Measurements from ENCODE around the gene RBM17.
A peak's percentile ranks its signal among the peaks of the same experiment; 100 is the strongest.
"Not testable (repeated sequence)": the region's sequence is repeated elsewhere in the genome, so short reads cannot be mapped to it uniquely, and the experiment has no call there.

Gene RBM17

GRCh38 chr10:6119962-6120361, 31.1 kb downstream of the RBM17 start:
- Mint-ChIP-seq H3K27me3 (ENCODE audit: low read depth) (no peaks in the 10 kb centered on the region), H3K4me1 (ENCODE audit: low read depth) (peaks cover 6% of the 10 kb centered on the region), H3K27ac (no peak overlapping the region), H3K36me3 (ENCODE audit: low read depth) (peaks cover 14% of the 10 kb centered on the region), H3K9me3 (no peaks in the 10 kb centered on the region), H3K4me3 (no peak overlapping the region)

DNA sequence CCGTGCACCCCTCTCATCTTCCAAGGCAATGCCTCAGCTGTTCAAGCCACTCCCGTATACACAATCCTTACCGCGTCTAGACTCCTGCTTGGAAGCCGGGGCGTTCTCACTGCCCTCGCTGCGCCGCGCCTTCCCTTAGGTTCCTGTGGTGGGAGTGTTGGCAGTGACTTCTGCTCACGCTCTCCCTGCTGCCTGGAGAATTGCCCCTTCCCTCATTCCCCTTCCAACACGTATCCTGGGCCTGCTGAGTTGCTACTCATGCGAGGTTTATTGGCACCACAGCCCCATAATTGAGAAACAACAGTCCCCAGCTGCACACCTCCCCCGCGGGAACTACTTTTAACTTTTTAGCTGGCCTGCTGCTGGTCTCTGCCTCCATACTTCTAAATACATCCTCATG, 31.9 kb downstream of the RBM17 start:
- Mint-ChIP-seq H3K27me3 (ENCODE audit: low read depth) (no peaks in the 10 kb centered on the region), H3K4me1 (ENCODE audit: low read depth) (peaks cover 6% of the 10 kb centered on the region), H3K9me3 (no peaks in the 10 kb centered on the region), H3K4me3 (no peak overlapping the region), H3K36me3 (ENCODE audit: low read depth) (peaks cover 8% of the 10 kb centered on the region), H3K27ac (no peak overlapping the region)

- Mint-ChIP-seq H3K9me3 (no peaks in the 10 kb centered on the region), H3K4me3 (no peak overlapping the region), H3K27ac (no peak overlapping the region), H3K4me1 (ENCODE audit: low read depth) (peaks cover 6% of the 10 kb centered on the region), H3K36me3 (ENCODE audit: low read depth) (peaks cover 5% of the 10 kb centered on the region), H3K27me3 (ENCODE audit: low read depth) (no peaks in the 10 kb centered on the region)
Measured at GRCh38 chr10:6121146-6121545, 32.3 kb downstream of the RBM17 start.

- Mint-ChIP-seq H3K9me3 (no peaks in the 10 kb centered on the region), H3K36me3 (ENCODE audit: low read depth) (peaks cover 2% of the 10 kb centered on the region), H3K27ac (peak overlapping the region; percentile 62), H3K4me1 (ENCODE audit: low read depth) (peaks cover 14% of the 10 kb centered on the region), H3K27me3 (ENCODE audit: low read depth) (no peaks in the 10 kb centered on the region), H3K4me3 (no peak overlapping the region)
Measured at GRCh38 chr10:6123532-6123931, 34.7 kb downstream of the RBM17 start.

- Mint-ChIP-seq H3K4me3 (no peak overlapping the region), H3K9me3 (no peaks in the 10 kb centered on the region), H3K36me3 (ENCODE audit: low read depth) (no peaks in the 10 kb centered on the region), H3K27ac (peak overlapping the region; percentile 22), H3K27me3 (ENCODE audit: low read depth) (no peaks in the 10 kb centered on the region), H3K4me1 (ENCODE audit: low read depth) (peaks cover 25% of the 10 kb centered on the region)
Measured at GRCh38 chr10:6124666-6125065, 35.8 kb downstream of the RBM17 start.

- not testable (repeated sequence) for H3K4me3 Mint-ChIP-seq; H3K9me3 Mint-ChIP-seq; H3K27me3 Mint-ChIP-seq (ENCODE audit: low read depth); H3K27ac Mint-ChIP-seq; H3K36me3 Mint-ChIP-seq (ENCODE audit: low read depth)
- H3K4me1 Mint-ChIP-seq (ENCODE audit: low read depth): peaks cover 36% of the 10 kb centered on the region
Measured at GRCh38 chr10:6127461-6127860, 38.6 kb downstream of the RBM17 start.

DNA sequence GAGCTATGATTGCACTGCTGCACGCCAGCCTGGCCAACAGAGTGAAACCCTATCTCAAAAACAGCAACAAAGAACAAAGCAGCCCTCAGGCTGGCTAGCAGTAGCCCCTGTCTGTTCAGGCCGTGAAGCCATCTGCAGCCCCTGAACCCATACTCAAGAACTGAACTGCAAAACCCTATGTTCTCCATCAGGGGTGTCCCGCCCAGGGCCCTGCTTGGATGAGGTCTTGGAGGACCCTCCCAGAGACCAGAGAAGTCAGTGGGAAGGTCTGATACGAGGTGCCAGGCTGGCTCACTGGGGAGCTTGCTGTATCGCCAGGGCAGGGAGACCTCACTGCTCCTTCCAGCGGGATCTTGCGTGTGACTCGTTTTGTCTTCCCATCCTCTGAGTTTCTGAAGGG, 39.3 kb downstream of the RBM17 start:
- no peaks in the 10 kb centered on the region for H3K36me3 Mint-ChIP-seq (ENCODE audit: low read depth)
- peaks cover 36% of the 10 kb centered on the region for H3K4me1 Mint-ChIP-seq (ENCODE audit: low read depth)
- no peak overlapping the region for H3K27ac Mint-ChIP-seq
- no peaks in the 10 kb centered on the region for H3K27me3 Mint-ChIP-seq (ENCODE audit: low read depth)
- H3K4me3 Mint-ChIP-seq: no peak overlapping the region
- no peaks in the 10 kb centered on the region for H3K9me3 Mint-ChIP-seq

- no peaks in the 10 kb centered on the region for H3K27me3 Mint-ChIP-seq (ENCODE audit: low read depth)
- H3K4me1 Mint-ChIP-seq (ENCODE audit: low read depth): peaks cover 33% of the 10 kb centered on the region
- H3K9me3 Mint-ChIP-seq: no peaks in the 10 kb centered on the region
- no peak overlapping the region for H3K4me3 Mint-ChIP-seq
- no peak overlapping the region for H3K27ac Mint-ChIP-seq
- H3K36me3 Mint-ChIP-seq (ENCODE audit: low read depth): no peaks in the 10 kb centered on the region
Measured at GRCh38 chr10:6128591-6129251, 39.9 kb downstream of the RBM17 start.

DNA sequence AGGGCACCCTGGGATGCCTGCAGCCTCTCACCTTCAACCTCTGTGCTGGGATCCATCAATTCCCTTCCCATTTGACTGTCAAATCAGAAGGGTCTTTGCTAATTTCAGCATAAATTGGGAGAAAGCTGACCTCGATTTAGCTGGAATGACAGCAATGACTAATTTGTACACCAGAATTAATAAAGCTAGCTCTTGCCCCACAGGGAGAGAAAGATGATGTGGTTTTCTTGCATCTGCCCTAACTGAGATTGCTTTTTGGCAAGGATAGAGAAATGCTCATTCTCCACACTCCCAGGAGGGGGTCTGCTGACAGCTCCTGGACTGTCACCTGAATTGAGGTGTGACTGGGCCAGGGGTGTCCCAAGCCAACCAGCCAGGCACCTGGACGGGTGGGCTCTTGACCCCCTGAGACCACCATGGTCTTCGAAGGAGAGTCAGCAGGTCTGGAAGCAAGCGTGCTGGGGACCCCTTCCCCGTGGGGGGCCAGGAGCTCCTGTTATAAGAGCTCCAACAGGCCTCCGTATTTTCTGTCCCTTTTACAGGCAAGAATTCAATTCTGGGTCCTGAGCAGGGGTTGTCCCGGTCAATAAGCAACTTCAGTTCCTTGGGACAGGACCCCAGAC, 42.1 kb downstream of the RBM17 start:
- H3K27ac Mint-ChIP-seq: no peak overlapping the region
- H3K4me3 Mint-ChIP-seq: no peak overlapping the region
- no peaks in the 10 kb centered on the region for H3K9me3 Mint-ChIP-seq
- H3K4me1 Mint-ChIP-seq (ENCODE audit: low read depth): peaks cover 46% of the 10 kb centered on the region
- no peaks in the 10 kb centered on the region for H3K36me3 Mint-ChIP-seq (ENCODE audit: low read depth)
- H3K27me3 Mint-ChIP-seq (ENCODE audit: low read depth): peaks cover 4% of the 10 kb centered on the region

- Mint-ChIP-seq H3K4me1 (ENCODE audit: low read depth) (peaks cover 54% of the 10 kb centered on the region), H3K27ac (no peak overlapping the region), H3K9me3 (no peaks in the 10 kb centered on the region)
Measured at GRCh38 chr10:6133331-6134098, 44.7 kb downstream of the RBM17 start.

DNA sequence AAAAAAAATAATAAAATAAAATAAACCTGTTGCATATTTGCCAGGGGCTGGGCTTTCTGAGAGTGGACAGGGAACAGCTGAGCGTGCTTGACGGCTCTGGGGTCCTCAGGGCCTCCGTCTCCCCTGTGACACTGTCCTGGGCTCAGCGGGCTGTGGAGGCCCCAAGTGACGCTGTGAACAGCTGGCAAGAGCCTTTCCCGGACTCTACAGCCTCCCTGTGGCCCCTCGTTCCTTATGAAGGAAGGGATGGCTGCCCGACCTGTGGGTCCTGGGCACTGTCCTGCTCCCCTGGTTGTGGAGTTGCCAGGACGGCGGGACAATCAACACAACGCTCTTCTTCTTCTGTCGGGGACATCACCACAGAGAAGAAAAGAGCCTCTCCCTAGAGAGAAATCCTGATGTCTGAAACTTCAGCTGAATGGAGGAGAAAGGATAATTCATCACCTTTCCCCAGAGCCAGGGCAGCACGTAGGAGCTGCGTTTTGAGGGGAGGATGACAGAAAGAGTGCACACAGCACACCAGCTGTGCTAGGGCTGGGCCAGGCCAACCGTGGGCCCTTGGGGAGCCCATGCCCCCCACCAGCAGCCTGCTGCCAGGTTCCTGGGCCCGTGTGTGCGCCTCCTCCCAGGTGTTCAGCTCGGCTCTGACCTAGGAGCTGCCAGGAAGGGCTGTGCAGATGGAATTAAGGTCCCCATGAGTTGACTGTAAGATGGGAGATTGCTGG, 45.4 kb downstream of the RBM17 start:
- Mint-ChIP-seq H3K9me3 (no peaks in the 10 kb centered on the region), H3K4me1 (ENCODE audit: low read depth) (peaks cover 55% of the 10 kb centered on the region), H3K27me3 (ENCODE audit: low read depth) (peaks cover 11% of the 10 kb centered on the region), H3K27ac (no peak overlapping the region), H3K4me3 (no peak overlapping the region), H3K36me3 (ENCODE audit: low read depth) (no peaks in the 10 kb centered on the region)

More at GRCh38 chr10:6133331-6134098, 44.7 kb downstream of the RBM17 start:
- no peaks in the 10 kb centered on the region for H3K36me3 Mint-ChIP-seq (ENCODE audit: low read depth)
- H3K27me3 Mint-ChIP-seq (ENCODE audit: low read depth): peaks cover 8% of the 10 kb centered on the region
- H3K4me3 Mint-ChIP-seq: no peak overlapping the region

DNA sequence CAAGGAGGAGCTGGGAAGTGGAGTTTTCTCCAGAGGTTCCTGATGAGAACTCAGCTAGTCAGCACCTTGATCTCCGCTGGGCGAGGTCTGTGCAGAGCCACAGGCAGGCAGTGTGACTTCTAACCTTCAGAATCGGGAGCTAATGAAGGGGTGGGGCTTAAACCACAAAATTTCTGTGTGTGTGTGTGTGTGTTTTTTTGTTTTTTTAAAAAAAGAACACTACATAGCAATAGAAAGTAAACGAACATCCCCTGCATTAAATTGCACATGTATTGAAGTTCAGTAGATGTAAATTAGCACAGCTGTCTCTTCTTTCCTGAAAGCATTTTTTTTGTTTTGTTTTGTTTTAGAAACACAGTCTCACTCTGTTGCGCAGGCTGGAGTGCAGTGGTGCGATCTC, 46.2 kb downstream of the RBM17 start:
- H3K4me1 Mint-ChIP-seq (ENCODE audit: low read depth): peaks cover 52% of the 10 kb centered on the region
- no peaks in the 10 kb centered on the region for H3K9me3 Mint-ChIP-seq
- H3K27ac Mint-ChIP-seq: no peak overlapping the region
- no peak overlapping the region for H3K4me3 Mint-ChIP-seq
- peaks cover 11% of the 10 kb centered on the region for H3K27me3 Mint-ChIP-seq (ENCODE audit: low read depth)
- H3K36me3 Mint-ChIP-seq (ENCODE audit: low read depth): no peaks in the 10 kb centered on the region

DNA sequence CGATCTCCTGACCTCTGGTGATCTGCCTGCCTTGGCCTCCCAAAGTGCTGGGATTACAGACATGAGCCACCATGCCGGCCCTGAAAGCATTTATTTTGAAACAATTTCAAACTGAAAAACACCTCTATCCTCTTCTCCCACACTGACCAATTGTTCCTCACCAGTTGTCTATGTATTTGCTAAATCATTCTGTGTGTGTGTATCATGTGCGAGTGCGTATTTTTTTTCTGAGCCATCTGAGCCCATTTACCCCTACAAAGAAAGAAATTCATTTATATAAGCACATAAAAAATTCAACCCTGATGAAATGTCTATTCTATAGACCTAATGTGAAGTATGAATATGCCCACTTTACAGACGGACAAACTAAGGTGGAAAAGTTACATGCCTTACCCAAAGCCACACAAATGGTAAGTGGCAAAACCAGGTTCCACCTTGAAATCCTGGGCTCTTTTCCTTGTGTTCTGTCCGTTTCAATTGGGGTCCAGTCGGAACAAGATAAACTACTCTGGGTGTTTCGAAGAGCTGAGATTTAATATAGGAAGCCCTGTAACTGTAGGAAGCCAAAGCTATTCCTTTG, 46.8 kb downstream of the RBM17 start:
- Mint-ChIP-seq H3K9me3 (no peaks in the 10 kb centered on the region), H3K36me3 (ENCODE audit: low read depth) (no peaks in the 10 kb centered on the region), H3K27me3 (ENCODE audit: low read depth) (peaks cover 11% of the 10 kb centered on the region), H3K27ac (peak overlapping the region; percentile 76), H3K4me3 (peak overlapping the region; percentile 35), H3K4me1 (ENCODE audit: low read depth) (peaks cover 53% of the 10 kb centered on the region)

Measured in T-helper 1 cell treated with Interleukin-12 subunit alpha and Interleukin-12 subunit beta and Interleukin-4 antibody, amounts not matched to agents 30 μg/mL and 1 μg/mL, for 36 hours (primary cell).